ENCODE measurements around the gene IL12RB2. TPM values are rescaled to one million over a fixed set of nuclear protein-coding genes. Genes with fewer than 3 reads are reported as not detected.
"Not testable (repeated sequence)": the region's sequence is repeated elsewhere in the genome, so short reads cannot be mapped to it uniquely, and the experiment has no call there.

The IL12RB2 gene
- total RNA-seq, 2 experiments from 2014 or later, result 39.8 to 40.2 TPM

DNA sequence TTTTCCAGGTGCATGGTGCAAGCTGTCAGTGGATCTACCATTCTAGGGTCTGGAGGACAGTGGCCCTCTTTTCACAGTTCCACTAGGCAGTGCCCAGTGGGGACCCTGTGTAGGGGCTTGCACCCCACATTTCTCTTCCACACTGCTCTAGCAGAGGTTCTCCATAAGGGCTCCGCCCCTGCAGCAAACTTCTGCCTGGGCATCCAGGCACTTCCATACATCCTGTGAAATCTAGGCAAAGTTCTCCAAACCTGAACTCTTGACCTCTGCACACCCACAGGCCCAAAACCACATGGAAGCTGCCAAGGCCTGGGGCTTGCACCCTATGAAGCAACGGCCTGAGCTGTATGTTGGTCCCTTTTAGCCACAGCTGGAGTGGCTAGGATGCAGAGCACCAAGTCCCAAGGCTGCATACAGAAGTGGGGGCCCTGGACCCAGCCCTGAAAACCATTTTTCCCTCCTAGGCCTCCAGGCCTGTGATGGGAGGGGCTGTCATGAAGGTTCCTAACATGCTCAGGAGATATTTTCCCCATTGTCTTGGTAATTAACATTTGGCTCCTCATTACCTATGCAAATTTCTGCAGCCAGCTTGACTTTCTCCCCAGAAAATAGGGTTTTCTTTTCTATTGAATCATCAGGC lies 76.4 kb downstream of the IL12RB2 start:
- Mint-ChIP-seq H3K27ac (no peak overlapping the region), H3K9me3 (peaks cover 22% of the 10 kb centered on the region), H3K27me3 (no peaks in the 10 kb centered on the region), H3K4me3 (no peak overlapping the region), H3K36me3 (peaks cover 76% of the 10 kb centered on the region), H3K4me1 (no peaks in the 10 kb centered on the region)
- DNase-seq, result no peak

DNA sequence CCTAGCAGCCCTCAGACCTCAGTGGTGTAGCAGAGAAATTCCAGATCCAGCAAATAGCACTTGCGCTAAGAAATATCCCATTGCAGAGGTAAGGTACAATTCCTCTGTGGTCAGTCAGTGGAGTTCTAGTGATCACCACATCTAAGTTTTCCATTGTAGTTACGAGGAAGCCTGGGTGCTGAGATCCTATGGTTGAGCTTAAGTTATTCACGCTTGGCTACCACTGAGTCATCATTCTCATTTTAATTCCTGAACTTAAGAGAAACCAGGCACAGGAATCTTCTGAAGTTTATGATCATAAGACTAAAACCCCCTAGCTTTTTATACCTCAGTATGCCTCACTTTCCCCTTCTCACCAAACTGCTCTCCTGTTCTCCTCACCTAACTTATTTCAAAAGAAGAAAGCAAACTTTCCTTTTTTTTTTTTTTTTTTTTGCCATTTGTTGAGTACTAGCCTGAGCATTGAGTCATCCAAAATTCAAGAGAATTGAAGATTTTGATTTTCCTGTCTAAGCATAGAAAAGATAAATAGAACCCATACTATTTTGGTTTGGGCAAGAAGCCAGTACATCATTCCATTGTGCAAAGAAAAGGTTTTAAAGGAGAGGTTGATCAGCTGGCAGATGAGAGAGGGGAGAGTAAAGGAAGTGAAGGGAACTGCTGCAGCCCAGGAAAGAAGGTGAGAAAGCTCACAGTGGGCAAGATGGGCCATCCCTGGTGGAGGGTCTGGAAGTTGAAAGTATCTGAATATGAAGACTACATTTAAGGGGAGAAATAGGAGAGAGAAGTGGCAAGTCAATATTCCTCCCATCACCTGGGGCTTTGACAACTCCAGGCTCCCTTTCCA lies 82.6 kb downstream of the IL12RB2 start:
- Mint-ChIP-seq H3K36me3 (peaks cover 51% of the 10 kb centered on the region), H3K9me3 (no peaks in the 10 kb centered on the region), H3K4me1 (peaks cover 3% of the 10 kb centered on the region), H3K27ac (no peak overlapping the region), H3K4me3 (no peak overlapping the region), H3K27me3 (no peaks in the 10 kb centered on the region)
- DNase-seq, result no peak

DNA sequence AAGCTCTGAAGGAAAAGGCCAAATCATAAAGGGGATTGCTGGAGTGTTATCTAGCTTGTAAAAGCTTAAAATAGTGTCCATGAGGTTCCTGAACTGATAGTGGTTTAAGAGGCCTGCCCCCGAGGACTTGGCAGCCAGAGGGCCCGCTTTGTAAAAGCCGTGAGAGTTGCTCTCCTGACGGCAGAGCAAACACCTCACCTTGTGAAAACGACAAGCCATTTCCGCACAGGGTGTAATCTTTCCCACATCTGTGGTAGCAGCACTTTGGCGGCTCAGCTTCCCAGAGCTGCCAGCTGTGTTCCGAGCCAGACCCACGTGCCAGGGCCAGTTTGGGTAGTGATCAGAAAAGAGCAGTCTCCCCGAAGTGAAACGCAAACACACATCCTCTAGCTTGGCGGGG lies 85.6 kb downstream of the IL12RB2 start:
- Mint-ChIP-seq H3K27ac (no peak overlapping the region), H3K36me3 (peaks cover 56% of the 10 kb centered on the region), H3K27me3 (no peaks in the 10 kb centered on the region), H3K4me1 (peaks cover 4% of the 10 kb centered on the region), H3K4me3 (no peak overlapping the region), H3K9me3 (no peaks in the 10 kb centered on the region)
- DNase-seq, result no peak

DNA sequence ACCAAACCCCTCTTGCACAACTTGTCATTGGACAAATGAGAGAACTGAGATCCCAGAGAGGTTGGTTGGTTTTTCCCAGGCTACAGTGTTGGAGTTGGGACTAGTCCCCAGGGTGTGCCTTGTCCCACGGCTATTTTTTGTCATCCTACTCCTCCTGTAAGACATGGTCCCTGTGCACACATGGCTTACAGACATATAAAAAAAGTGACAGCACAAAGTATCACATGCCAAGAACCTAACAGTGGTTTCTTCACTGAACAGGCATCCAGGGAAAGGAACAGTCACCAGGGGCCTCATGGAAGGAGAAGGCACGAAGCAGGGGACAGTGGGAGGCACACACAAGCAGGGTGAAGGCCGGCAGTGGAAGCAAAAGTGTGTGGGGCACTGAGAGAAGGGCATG lies 86.1 kb downstream of the IL12RB2 start:
- no peak for DNase-seq
- peaks cover 60% of the 10 kb centered on the region for H3K36me3 Mint-ChIP-seq
- no peak overlapping the region for H3K4me3 Mint-ChIP-seq
- H3K4me1 Mint-ChIP-seq, result peaks cover 4% of the 10 kb centered on the region
- no peaks in the 10 kb centered on the region for H3K9me3 Mint-ChIP-seq
- no peak overlapping the region for H3K27ac Mint-ChIP-seq
- H3K27me3 Mint-ChIP-seq, result no peaks in the 10 kb centered on the region

DNA sequence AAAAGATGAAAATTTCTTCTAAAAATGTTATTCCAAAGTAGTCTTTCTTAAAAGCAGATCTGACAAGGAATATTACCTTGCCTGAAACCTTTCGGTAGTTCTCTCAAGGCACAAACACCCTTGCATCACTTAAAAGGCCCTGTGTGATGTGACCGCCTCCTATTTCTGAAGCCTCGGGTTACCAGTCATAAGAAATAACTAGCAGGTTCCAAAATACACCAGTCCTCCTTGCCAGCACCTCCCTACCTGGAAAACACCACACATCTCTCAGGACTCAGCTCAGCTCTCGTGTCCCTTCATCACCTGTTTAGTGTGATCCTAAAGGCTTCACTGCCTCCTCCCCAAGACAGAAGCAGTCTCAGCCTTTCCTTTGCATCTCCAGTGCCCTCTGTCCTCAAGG lies 86.9 kb downstream of the IL12RB2 start:
- peaks cover 61% of the 10 kb centered on the region for H3K36me3 Mint-ChIP-seq
- H3K4me3 Mint-ChIP-seq, result no peak overlapping the region

GRCh38 chr1:67399199-67399993 lies 91.7 kb downstream of the IL12RB2 start:
- peaks cover 52% of the 10 kb centered on the region for H3K36me3 Mint-ChIP-seq
- H3K27ac Mint-ChIP-seq, result no peak overlapping the region
- DNase-seq, result no peak
- peaks cover 12% of the 10 kb centered on the region for H3K4me1 Mint-ChIP-seq
- no peak overlapping the region for H3K4me3 Mint-ChIP-seq
- H3K9me3 Mint-ChIP-seq, result peaks cover 5% of the 10 kb centered on the region
- no peaks in the 10 kb centered on the region for H3K27me3 Mint-ChIP-seq

More for the DNA sequence above, 86.9 kb downstream of the IL12RB2 start:
- no peak for DNase-seq
- H3K27ac Mint-ChIP-seq, result no peak overlapping the region
- peaks cover 3% of the 10 kb centered on the region for H3K4me1 Mint-ChIP-seq
- no peaks in the 10 kb centered on the region for H3K9me3 Mint-ChIP-seq
- H3K27me3 Mint-ChIP-seq, result no peaks in the 10 kb centered on the region

GRCh38 chr1:67400029-67400786 lies 92.5 kb downstream of the IL12RB2 start:
- H3K9me3 Mint-ChIP-seq, H3K27me3 Mint-ChIP-seq, H3K4me3 Mint-ChIP-seq: not testable (repeated sequence)
- Mint-ChIP-seq H3K36me3 (peaks cover 50% of the 10 kb centered on the region), H3K27ac (peak overlapping the region; percentile 54), H3K4me1 (peaks cover 13% of the 10 kb centered on the region)
- peak; percentile 56 for DNase-seq

DNA sequence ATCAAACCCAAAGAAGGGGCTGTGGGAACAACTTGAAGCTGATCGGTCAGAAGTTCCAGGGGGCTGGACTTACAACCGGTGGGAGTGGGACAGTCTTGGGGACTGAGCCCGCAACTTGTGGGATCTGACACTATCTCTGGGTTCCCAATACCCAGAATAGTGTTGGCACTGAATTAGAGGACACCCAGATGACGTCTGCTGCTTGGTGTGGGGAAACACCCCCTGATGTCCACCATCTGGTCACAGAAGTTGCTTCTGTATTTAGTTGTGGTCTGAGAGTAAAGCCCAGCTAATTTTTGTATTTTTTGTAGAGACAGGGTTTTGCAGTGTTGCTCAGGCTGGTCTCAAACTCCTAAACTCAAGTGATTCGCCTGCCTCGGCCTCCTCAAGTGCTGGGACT lies 93.8 kb downstream of the IL12RB2 start:
- Mint-ChIP-seq H3K4me1 (peaks cover 21% of the 10 kb centered on the region), H3K27me3 (no peaks in the 10 kb centered on the region), H3K36me3 (peaks cover 39% of the 10 kb centered on the region), H3K27ac (no peak overlapping the region), H3K9me3 (peaks cover 5% of the 10 kb centered on the region), H3K4me3 (no peak overlapping the region)
- DNase-seq, result no peak

DNA sequence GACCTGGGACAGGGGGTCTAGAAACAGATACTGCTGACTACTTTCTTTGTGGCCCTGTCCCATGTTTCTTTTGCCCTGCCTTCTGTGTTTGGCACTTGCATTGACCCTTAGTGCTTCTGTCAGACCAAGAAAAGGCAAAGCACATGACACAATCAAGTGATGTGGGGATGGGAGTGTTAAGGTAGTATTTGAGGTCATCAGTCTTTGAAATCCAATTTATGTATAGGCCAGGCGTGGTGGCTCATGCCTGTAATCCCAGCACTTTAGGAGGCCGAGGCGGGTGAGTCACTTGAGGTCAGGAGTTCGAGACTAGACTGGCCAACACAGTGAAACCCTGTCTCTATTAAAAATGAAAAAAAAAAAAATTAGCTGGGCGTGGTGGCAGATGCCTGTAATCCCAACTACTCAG lies 96.5 kb downstream of the IL12RB2 start:
- Mint-ChIP-seq H3K9me3 (peaks cover 5% of the 10 kb centered on the region), H3K4me1 (peaks cover 22% of the 10 kb centered on the region), H3K4me3 (no peak overlapping the region), H3K27ac (peak overlapping the region; percentile 34), H3K27me3 (no peaks in the 10 kb centered on the region), H3K36me3 (peaks cover 25% of the 10 kb centered on the region)
- DNase-seq, result no peak

- Mint-ChIP-seq H3K4me1 (peaks cover 28% of the 10 kb centered on the region), H3K27me3 (no peaks in the 10 kb centered on the region), H3K4me3 (no peak overlapping the region), H3K36me3 (peaks cover 29% of the 10 kb centered on the region), H3K9me3 (peaks cover 2% of the 10 kb centered on the region), H3K27ac (peak overlapping the region; percentile 22)
- no peak for DNase-seq
Measured at GRCh38 chr1:67405473-67406245, 98.0 kb downstream of the IL12RB2 start.

- no peak overlapping the region for H3K4me3 Mint-ChIP-seq
- peaks cover 33% of the 10 kb centered on the region for H3K36me3 Mint-ChIP-seq
- no peaks in the 10 kb centered on the region for H3K9me3 Mint-ChIP-seq
- H3K27ac Mint-ChIP-seq, result no peak overlapping the region
- peaks cover 25% of the 10 kb centered on the region for H3K4me1 Mint-ChIP-seq
- no peaks in the 10 kb centered on the region for H3K27me3 Mint-ChIP-seq
- no peak for DNase-seq
Measured at GRCh38 chr1:67407498-67407897, 99.8 kb downstream of the IL12RB2 start.

DNA sequence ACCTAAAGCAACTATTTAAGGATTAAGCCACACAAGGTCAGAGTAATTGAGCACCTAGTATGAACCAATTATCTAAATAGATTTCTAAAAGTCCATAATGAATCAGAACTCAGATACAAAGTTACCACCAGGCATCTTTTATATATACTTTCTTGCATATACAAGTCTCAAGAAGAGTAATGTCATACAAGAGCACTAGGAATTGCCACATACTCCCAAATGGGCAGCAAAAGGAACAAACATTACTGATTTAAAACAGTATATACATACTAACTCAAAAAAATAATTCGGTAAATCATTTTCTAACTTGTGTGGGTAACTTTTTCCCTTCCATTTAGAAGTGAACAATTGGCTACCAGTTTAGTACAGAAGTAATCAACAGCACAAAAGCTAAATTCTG lies 100.5 kb downstream of the IL12RB2 start:
- peak overlapping the region; percentile 34 for H3K27ac Mint-ChIP-seq
- H3K9me3 Mint-ChIP-seq, result no peaks in the 10 kb centered on the region
- peaks cover 37% of the 10 kb centered on the region for H3K36me3 Mint-ChIP-seq
- no peak for DNase-seq
- H3K27me3 Mint-ChIP-seq, result no peaks in the 10 kb centered on the region
- H3K4me3 Mint-ChIP-seq, result no peak overlapping the region
- H3K4me1 Mint-ChIP-seq, result peaks cover 25% of the 10 kb centered on the region

DNA sequence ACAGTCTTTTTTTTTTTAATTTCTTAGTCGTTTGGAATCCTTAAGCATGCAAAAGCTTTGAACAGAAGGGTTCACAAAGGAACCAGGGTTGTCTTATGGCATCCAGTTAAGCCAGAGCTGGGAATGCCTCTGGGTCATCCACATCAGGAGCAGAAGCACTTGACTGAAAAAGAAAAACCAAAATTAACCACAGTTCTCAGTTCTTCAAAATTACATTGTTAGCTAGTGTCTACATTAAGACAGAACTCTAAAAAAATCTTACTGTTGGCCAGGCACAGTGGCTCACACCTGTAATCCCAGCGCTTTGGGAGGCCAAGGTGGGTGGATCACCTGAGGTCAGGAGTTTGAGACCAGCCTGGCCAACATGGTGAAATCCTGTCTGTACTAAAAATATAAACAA lies 105.4 kb downstream of the IL12RB2 start:
- peaks cover 74% of the 10 kb centered on the region for H3K36me3 Mint-ChIP-seq
- H3K27ac Mint-ChIP-seq, H3K9me3 Mint-ChIP-seq, H3K4me3 Mint-ChIP-seq, H3K27me3 Mint-ChIP-seq, DNase-seq: not testable (repeated sequence)
- peaks cover 48% of the 10 kb centered on the region for H3K4me1 Mint-ChIP-seq

DNA sequence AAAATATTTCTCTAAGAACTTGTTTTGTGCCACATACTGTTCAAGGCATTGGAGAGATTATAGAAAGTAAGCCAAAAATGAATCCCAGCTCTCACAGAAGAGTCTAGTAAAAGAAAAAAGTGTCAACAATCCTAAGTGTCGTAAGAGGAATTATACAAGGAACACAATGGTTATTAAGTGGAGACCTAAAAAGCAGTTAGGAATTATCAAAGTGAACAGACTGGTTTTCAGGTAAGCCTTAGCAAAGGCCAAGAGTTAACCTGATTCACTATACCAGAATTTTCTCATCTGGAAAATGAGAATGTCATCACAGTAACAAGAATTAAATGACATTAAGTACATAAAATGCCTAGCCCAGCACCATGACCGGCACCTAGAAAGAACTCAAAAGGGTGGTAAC lies 106.9 kb downstream of the IL12RB2 start:
- DNase-seq, result no peak
- Mint-ChIP-seq H3K4me3 (no peak overlapping the region), H3K36me3 (peaks cover 76% of the 10 kb centered on the region), H3K27me3 (no peaks in the 10 kb centered on the region), H3K27ac (peak overlapping the region; percentile 11), H3K4me1 (peaks cover 55% of the 10 kb centered on the region), H3K9me3 (no peaks in the 10 kb centered on the region)

Measured in activated naive CD8-positive, alpha-beta T cell treated with anti-CD3 and anti-CD28 coated beads for 36 hours (primary cell).